ENCODE measurements around the gene CREM. TPM values are rescaled to one million over a fixed set of nuclear protein-coding genes. Genes with fewer than 3 reads are reported as not detected.
A peak's percentile ranks its signal among the peaks of the same experiment; 100 is the strongest.

The CREM gene
- total RNA-seq, 1 donor = 16.6 TPM

GRCh38 chr10:35126062-35126529 is 550 bp upstream of the CREM start:
- Histone ChIP-seq H3K4me3 (ENCODE audit: insufficient read depth, low read length) (peak overlapping the region; percentile 90), H3K4me2 (ENCODE audit: insufficient read depth, low read length) (peak overlapping the region; percentile 77), H3K27ac (ENCODE audit: low read depth, low read length) (peak overlapping the region; percentile 61), H3K36me3 (ENCODE audit: insufficient read depth, low read length) (no peaks in the 10 kb centered on the region), H3K79me2 (ENCODE audit: insufficient read depth, low read length) (peaks cover 14% of the 10 kb centered on the region), H2AFZ (ENCODE audit: low read length) (peak overlapping the region; percentile 98), H4K20me1 (ENCODE audit: insufficient read depth, low read length) (no peaks in the 10 kb centered on the region), H3K27me3 (ENCODE audit: insufficient read depth, low read length) (no peaks in the 10 kb centered on the region), H3K9me3 (ENCODE audit: low read depth, low read length) (no peaks in the 10 kb centered on the region), H3K4me1 (ENCODE audit: insufficient read depth, low read length) (peaks cover 8% of the 10 kb centered on the region)
- DNase-seq (ENCODE audit: insufficient read length, low spot score, missing footprints) = no peak
- TF ChIP-seq, protein P1, sequence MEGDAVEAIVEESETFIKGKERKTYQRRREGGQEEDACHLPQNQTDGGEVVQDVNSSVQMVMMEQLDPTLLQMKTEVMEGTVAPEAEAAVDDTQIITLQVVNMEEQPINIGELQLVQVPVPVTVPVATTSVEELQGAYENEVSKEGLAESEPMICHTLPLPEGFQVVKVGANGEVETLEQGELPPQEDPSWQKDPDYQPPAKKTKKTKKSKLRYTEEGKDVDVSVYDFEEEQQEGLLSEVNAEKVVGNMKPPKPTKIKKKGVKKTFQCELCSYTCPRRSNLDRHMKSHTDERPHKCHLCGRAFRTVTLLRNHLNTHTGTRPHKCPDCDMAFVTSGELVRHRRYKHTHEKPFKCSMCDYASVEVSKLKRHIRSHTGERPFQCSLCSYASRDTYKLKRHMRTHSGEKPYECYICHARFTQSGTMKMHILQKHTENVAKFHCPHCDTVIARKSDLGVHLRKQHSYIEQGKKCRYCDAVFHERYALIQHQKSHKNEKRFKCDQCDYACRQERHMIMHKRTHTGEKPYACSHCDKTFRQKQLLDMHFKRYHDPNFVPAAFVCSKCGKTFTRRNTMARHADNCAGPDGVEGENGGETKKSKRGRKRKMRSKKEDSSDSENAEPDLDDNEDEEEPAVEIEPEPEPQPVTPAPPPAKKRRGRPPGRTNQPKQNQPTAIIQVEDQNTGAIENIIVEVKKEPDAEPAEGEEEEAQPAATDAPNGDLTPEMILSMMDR (IDR thresholded peaks at IDR 0.05; ENCODE audit: extremely low read depth, low read depth, low read length) = no peak

- Histone ChIP-seq H3K36me3 (ENCODE audit: insufficient read depth, low read length) (no peaks in the 10 kb centered on the region), H3K4me3 (ENCODE audit: insufficient read depth, low read length) (peak overlapping the region; percentile 90), H4K20me1 (ENCODE audit: insufficient read depth, low read length) (no peaks in the 10 kb centered on the region), H2AFZ (ENCODE audit: low read length) (peak overlapping the region; percentile 78), H3K9me3 (ENCODE audit: low read depth, low read length) (no peaks in the 10 kb centered on the region), H3K4me2 (ENCODE audit: insufficient read depth, low read length) (peak overlapping the region; percentile 67), H3K79me2 (ENCODE audit: insufficient read depth, low read length) (peaks cover 14% of the 10 kb centered on the region), H3K27ac (ENCODE audit: low read depth, low read length) (peak overlapping the region; percentile 99), H3K27me3 (ENCODE audit: insufficient read depth, low read length) (no peaks in the 10 kb centered on the region), H3K4me1 (ENCODE audit: insufficient read depth, low read length) (peaks cover 8% of the 10 kb centered on the region)
- peak; percentile 93 for DNase-seq (ENCODE audit: insufficient read length, low spot score, missing footprints)
- TF ChIP-seq, protein P1 (IDR thresholded peaks at IDR 0.05; ENCODE audit: extremely low read depth, low read depth, low read length) = no peak
Observed at GRCh38 chr10:35127289-35127891, 744 bp downstream of the CREM start.

- H3K4me2 ChIP-seq (ENCODE audit: insufficient read depth, low read length) = no peak overlapping the region
Observed at GRCh38 chr10:35129185-35129674, 2.6 kb downstream of the CREM start.

GRCh38 chr10:35130663-35131062 is 4.0 kb downstream of the CREM start:
- Histone ChIP-seq H3K27ac (ENCODE audit: low read depth, low read length) (no peak overlapping the region), H3K9me3 (ENCODE audit: low read depth, low read length) (no peaks in the 10 kb centered on the region), H2AFZ (ENCODE audit: low read length) (no peak overlapping the region), H3K27me3 (ENCODE audit: insufficient read depth, low read length) (no peaks in the 10 kb centered on the region), H3K4me3 (ENCODE audit: insufficient read depth, low read length) (no peak overlapping the region), H4K20me1 (ENCODE audit: insufficient read depth, low read length) (no peaks in the 10 kb centered on the region), H3K4me1 (ENCODE audit: insufficient read depth, low read length) (peaks cover 8% of the 10 kb centered on the region), H3K4me2 (ENCODE audit: insufficient read depth, low read length) (no peak overlapping the region), H3K36me3 (ENCODE audit: insufficient read depth, low read length) (no peaks in the 10 kb centered on the region), H3K79me2 (ENCODE audit: insufficient read depth, low read length) (peaks cover 14% of the 10 kb centered on the region)
- TF ChIP-seq, protein P1 (IDR thresholded peaks at IDR 0.05; ENCODE audit: extremely low read depth, low read depth, low read length) = no peak
- peak; percentile 46 for DNase-seq (ENCODE audit: insufficient read length, low spot score, missing footprints)

More at GRCh38 chr10:35129185-35129674, 2.6 kb downstream of the CREM start:
- peaks cover 14% of the 10 kb centered on the region for H3K79me2 ChIP-seq (ENCODE audit: insufficient read depth, low read length)
- peaks cover 8% of the 10 kb centered on the region for H3K4me1 ChIP-seq (ENCODE audit: insufficient read depth, low read length)
- H3K27me3 ChIP-seq (ENCODE audit: insufficient read depth, low read length) = no peaks in the 10 kb centered on the region
- no peaks in the 10 kb centered on the region for H4K20me1 ChIP-seq (ENCODE audit: insufficient read depth, low read length)
- H3K4me3 ChIP-seq (ENCODE audit: insufficient read depth, low read length) = no peak overlapping the region
- no peaks in the 10 kb centered on the region for H3K36me3 ChIP-seq (ENCODE audit: insufficient read depth, low read length)
- TF ChIP-seq, protein P1 (IDR thresholded peaks at IDR 0.05; ENCODE audit: extremely low read depth, low read depth, low read length) = no peak
- H3K9me3 ChIP-seq (ENCODE audit: low read depth, low read length) = no peaks in the 10 kb centered on the region
- no peak for DNase-seq (ENCODE audit: insufficient read length, low spot score, missing footprints)
- no peak overlapping the region for H3K27ac ChIP-seq (ENCODE audit: low read depth, low read length)
- no peak overlapping the region for H2AFZ ChIP-seq (ENCODE audit: low read length)
